Glutamatergic neuron (in vitro differentiated cells): ENCODE results near the gene FTCDNL1. TPM values are rescaled to one million over a fixed set of nuclear protein-coding genes. Genes with fewer than 3 reads are reported as not detected.

Source experiments
- DNase-seq: peaks from one replicate; pipeline ENCODE4 v3.0.0; 2022
- H3K27ac Mint-ChIP-seq: one replicate; pipeline ENCODE4 v1.8.0; 2020; ENCODE audit warnings: mild to moderate bottlenecking, mixed read lengths, inconsistent platforms; ENCODE audit not compliant: unreplicated experiment
- H3K27me3 Mint-ChIP-seq: one replicate; pipeline ENCODE4 v1.8.0; 2020; ENCODE audit warnings: mild to moderate bottlenecking, moderate library complexity, mixed read lengths, inconsistent platforms; ENCODE audit not compliant: unreplicated experiment
- H3K36me3 Mint-ChIP-seq: one replicate; pipeline ENCODE4 v1.8.0; 2020; ENCODE audit warnings: mild to moderate bottlenecking, mixed read lengths, inconsistent platforms; ENCODE audit not compliant: unreplicated experiment
- H3K4me1 Mint-ChIP-seq: one replicate; pipeline ENCODE4 v1.8.0; 2020; ENCODE audit warnings: mild to moderate bottlenecking, low read depth, mixed read lengths, inconsistent platforms; ENCODE audit not compliant: unreplicated experiment
- H3K4me3 Mint-ChIP-seq: one replicate; pipeline ENCODE4 v1.8.0; 2020; ENCODE audit warnings: mild to moderate bottlenecking, mixed read lengths, inconsistent platforms; ENCODE audit not compliant: unreplicated experiment
- H3K9me3 Mint-ChIP-seq: one replicate; pipeline ENCODE4 v1.8.0; 2020; ENCODE audit warnings: mild to moderate bottlenecking, moderate library complexity, mixed read lengths, inconsistent platforms; ENCODE audit not compliant: unreplicated experiment
- total RNA-seq: library from RNA; stranded (reverse); fragmentation: NEBNext Ultra II Directional; extraction: Animal tissue kit (Norgen Biotek cat#: 25700); gene quantifications from one replicate; pipeline ENCODE4 v1.2.1, GENCODE V29; 2021; ENCODE audit not compliant: unreplicated experiment
- TF ChIP-seq, protein P1 (sequence below): fragments of 200-600 bp; sonication (generic); IDR thresholded peaks from one replicate; pipeline ENCODE4 v1.5.0; 2021; ENCODE audit not compliant: partially characterized antibody, unreplicated experiment

The FTCDNL1 gene
- total RNA-seq, 1 donor from 2014 or later: 0.74 TPM

DNA sequence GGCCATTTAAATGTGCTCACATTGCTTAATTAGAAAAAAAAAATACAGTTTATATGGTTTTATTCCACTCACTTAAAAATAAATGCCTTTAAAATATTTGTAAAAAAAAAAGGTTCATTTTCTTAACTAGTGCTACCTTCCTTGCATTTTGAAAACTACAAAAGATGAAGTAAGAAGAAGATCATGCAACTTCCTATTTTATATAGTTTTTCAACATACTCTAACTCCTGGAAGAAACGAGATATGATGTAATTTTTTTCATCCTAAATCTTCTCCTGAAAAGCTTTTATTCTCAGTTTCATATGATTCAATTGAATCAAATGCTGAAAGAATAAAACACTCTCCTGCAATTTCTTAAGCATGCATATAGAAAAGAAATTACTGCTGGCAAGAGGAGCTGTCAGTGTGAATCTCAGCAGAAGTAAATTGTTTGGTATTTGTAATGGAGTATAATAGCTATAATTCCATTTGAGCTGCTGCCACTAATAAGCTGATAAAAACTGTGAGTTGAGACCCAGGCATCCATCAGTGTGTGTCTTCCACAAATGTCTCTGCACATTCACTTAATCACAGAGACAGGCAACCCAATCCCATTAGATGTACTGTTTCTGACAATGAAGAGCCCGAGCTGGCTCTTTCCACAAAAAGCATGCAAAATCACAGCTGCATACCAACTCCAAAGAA lies 3.7 kb downstream of the FTCDNL1 start:
- Mint-ChIP-seq H3K4me1 (peaks cover 37% of the 10 kb centered on the region), H3K9me3 (peaks cover 9% of the 10 kb centered on the region), H3K27ac (no peak overlapping the region), H3K36me3 (no peaks in the 10 kb centered on the region), H3K4me3 (no peak overlapping the region), H3K27me3 (peaks cover 8% of the 10 kb centered on the region)
- no peak for DNase-seq
- TF ChIP-seq, protein P1, sequence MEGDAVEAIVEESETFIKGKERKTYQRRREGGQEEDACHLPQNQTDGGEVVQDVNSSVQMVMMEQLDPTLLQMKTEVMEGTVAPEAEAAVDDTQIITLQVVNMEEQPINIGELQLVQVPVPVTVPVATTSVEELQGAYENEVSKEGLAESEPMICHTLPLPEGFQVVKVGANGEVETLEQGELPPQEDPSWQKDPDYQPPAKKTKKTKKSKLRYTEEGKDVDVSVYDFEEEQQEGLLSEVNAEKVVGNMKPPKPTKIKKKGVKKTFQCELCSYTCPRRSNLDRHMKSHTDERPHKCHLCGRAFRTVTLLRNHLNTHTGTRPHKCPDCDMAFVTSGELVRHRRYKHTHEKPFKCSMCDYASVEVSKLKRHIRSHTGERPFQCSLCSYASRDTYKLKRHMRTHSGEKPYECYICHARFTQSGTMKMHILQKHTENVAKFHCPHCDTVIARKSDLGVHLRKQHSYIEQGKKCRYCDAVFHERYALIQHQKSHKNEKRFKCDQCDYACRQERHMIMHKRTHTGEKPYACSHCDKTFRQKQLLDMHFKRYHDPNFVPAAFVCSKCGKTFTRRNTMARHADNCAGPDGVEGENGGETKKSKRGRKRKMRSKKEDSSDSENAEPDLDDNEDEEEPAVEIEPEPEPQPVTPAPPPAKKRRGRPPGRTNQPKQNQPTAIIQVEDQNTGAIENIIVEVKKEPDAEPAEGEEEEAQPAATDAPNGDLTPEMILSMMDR: no peak

DNA sequence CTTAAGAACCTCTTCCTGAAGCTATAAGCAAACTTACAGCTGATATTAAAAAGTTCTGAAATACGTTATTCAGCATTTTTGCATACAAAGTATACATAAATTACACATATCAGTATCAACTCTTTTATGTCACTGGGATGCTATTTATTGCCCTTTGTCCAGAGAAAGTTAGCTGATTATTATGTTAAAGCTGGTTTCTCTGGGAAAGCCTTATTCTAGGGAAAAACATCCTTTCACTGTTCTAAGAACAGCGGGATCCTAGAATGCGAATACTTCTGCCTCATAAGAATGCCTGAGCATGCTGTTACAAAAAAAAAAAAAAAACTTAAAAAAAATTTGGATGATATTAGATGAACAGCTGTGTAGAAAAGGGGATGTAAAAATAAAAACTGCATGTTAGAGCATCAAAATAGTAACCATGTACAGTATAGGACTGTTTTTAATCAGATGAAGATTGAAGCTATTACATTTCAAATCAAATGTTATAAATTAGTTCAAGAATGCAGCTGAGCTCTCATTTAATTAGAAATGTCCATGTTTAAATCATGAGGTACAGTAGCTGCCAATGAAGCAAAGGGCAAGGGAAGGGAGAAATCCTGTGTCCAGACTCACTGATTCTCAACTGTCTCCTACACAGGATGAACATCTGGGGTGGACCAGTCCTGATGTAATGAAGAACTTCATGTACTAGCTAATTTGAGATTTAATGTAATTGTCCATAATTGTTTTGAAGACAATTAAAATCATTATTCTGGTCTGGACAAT lies 8.2 kb downstream of the FTCDNL1 start:
- no peak overlapping the region for H3K4me3 Mint-ChIP-seq
- DNase-seq: no peak
- no peak overlapping the region for H3K27ac Mint-ChIP-seq
- TF ChIP-seq, protein P1: no peak
- peaks cover 2% of the 10 kb centered on the region for H3K27me3 Mint-ChIP-seq
- H3K36me3 Mint-ChIP-seq: no peaks in the 10 kb centered on the region
- H3K4me1 Mint-ChIP-seq: peaks cover 16% of the 10 kb centered on the region
- no peaks in the 10 kb centered on the region for H3K9me3 Mint-ChIP-seq

DNA sequence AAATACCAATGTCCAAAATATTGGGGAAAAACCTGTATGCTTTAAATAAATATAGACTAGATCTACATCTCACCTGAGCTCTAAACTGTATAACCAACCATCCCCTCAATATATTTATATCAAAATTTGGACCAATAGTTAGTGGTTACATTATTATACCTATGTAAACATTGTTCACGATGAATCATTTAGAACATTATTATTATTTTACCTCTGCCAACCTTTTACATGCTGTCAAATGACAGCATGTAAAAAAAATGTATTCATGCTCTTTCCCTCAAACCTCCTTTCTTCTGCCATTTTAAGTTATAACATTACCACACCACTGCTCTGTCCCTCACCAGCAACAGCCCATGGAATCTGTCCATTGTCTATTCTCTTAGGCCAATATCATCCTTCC lies 9.6 kb downstream of the FTCDNL1 start:
- DNase-seq: no peak
- H3K9me3 Mint-ChIP-seq: no peaks in the 10 kb centered on the region
- TF ChIP-seq, protein P1: no peak
- no peaks in the 10 kb centered on the region for H3K36me3 Mint-ChIP-seq
- peaks cover 2% of the 10 kb centered on the region for H3K27me3 Mint-ChIP-seq
- no peak overlapping the region for H3K27ac Mint-ChIP-seq
- H3K4me3 Mint-ChIP-seq: no peak overlapping the region
- peaks cover 7% of the 10 kb centered on the region for H3K4me1 Mint-ChIP-seq

DNA sequence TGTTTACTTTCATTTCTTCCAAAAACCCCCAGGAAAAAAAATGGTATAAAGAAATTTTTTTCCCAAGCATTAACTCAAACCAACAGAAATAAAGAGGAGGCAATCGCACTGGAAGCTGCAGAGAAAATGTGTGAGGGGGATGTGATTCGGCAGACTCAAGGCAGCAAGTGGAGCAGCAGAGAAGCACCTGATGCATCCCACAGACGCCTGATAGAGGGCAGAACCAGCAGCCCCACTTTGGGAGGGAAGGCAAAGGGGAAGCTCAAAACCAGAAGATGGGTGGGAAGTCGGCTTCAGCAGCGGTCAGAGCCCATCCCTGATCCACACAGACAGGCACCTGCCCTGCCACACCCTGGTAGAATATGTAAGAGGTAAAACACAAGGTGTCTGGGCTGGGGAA lies 12.6 kb downstream of the FTCDNL1 start:
- peaks cover 2% of the 10 kb centered on the region for H3K27me3 Mint-ChIP-seq
- H3K9me3 Mint-ChIP-seq: no peaks in the 10 kb centered on the region
- no peak for DNase-seq
- no peak overlapping the region for H3K27ac Mint-ChIP-seq
- TF ChIP-seq, protein P1: no peak
- H3K36me3 Mint-ChIP-seq: no peaks in the 10 kb centered on the region
- no peaks in the 10 kb centered on the region for H3K4me1 Mint-ChIP-seq
- H3K4me3 Mint-ChIP-seq: no peak overlapping the region

DNA sequence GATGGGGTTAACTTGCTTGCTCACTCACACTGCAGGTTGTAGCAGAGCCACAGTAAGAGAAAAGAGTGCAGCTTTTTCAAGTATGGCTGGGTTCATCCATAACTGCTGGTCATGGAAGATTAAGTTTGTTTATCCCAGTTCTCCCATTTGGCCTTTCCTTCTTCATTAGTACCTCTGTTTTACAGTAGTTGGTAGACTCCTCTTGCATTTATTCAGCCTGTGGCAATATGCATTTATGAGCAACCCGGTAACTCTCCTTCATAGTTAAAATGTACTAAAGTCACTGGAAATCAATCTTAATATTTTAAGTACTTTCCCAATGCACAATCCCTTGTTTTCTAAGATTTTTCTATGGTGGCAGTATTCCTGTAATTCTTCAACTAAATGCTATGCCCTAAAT lies 14.0 kb downstream of the FTCDNL1 start:
- Mint-ChIP-seq H3K9me3 (no peaks in the 10 kb centered on the region), H3K27me3 (peaks cover 2% of the 10 kb centered on the region), H3K4me1 (no peaks in the 10 kb centered on the region), H3K36me3 (no peaks in the 10 kb centered on the region), H3K27ac (no peak overlapping the region), H3K4me3 (no peak overlapping the region)
- TF ChIP-seq, protein P1: no peak
- DNase-seq: no peak
